GM19351 (cell line): ENCODE measurements around the gene SYT1.

Experiments used
- ATAC-seq: cut with Tn5 transposase; IDR thresholded peaks from one replicate; pipeline ENCODE4 v1.9.1; 2021; ENCODE audit warnings: mild to moderate bottlenecking, moderate library complexity; ENCODE audit not compliant: unreplicated experiment

The SYT1 gene

DNA sequence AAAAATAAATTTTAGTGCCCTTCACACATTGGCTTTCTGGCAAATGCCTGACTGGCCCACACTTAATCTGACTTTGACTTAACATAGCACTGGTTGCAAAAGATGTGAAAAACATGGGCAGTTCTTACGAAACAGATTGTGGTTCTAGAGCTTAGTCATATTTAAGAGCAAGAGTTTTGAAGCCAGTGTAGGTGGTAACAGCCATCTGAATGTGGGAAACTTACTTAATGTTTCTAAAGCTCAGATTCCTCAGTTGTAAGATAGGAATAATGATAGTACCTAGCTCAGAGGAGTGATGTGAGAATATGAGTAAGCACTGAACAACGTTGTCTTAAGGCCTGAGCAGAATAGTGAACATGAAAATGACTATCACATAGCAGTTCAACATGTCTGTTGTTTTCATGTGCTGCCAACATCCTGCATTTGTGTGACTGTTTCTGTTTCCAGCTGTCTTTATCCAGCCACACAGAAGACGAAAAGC, 262.7 kb downstream of the SYT1 start:
- ATAC-seq = peak; percentile 93

GRCh38 chr12:79128956-79129355, 264.4 kb downstream of the SYT1 start:
- ATAC-seq = no peak

GRCh38 chr12:79138872-79139271, 274.3 kb downstream of the SYT1 start:
- no peak for ATAC-seq

DNA sequence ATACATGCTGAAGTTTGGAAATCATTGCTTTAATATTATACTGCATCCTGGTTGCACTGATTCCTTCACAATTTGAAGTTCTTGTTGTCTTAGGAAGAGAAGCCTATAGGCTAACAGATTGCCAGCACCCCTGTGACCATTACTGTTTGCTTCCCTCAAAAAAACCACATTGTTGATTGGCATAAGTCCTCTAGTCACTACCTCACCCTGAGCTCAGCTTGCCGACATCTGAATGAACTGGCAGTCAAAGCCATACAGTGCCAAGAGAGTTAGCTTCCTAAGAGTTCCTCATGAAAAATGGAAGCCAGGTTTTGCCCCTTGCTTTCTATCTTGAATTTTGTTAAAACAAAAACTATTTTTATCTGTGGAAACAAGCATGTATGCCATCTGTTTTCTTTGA, 276.1 kb downstream of the SYT1 start:
- ATAC-seq = no peak

GRCh38 chr12:79141776-79142175, 277.2 kb downstream of the SYT1 start:
- ATAC-seq = no peak

GRCh38 chr12:79143803-79144202, 279.2 kb downstream of the SYT1 start:
- no peak for ATAC-seq

- no peak for ATAC-seq
Observed at GRCh38 chr12:79151956-79152355, 287.4 kb downstream of the SYT1 start.

- ATAC-seq = no peak
Observed at GRCh38 chr12:79155683-79156082, 291.1 kb downstream of the SYT1 start.

- peak; percentile 57 for ATAC-seq
Observed at GRCh38 chr12:79156846-79157463, 292.4 kb downstream of the SYT1 start.

DNA sequence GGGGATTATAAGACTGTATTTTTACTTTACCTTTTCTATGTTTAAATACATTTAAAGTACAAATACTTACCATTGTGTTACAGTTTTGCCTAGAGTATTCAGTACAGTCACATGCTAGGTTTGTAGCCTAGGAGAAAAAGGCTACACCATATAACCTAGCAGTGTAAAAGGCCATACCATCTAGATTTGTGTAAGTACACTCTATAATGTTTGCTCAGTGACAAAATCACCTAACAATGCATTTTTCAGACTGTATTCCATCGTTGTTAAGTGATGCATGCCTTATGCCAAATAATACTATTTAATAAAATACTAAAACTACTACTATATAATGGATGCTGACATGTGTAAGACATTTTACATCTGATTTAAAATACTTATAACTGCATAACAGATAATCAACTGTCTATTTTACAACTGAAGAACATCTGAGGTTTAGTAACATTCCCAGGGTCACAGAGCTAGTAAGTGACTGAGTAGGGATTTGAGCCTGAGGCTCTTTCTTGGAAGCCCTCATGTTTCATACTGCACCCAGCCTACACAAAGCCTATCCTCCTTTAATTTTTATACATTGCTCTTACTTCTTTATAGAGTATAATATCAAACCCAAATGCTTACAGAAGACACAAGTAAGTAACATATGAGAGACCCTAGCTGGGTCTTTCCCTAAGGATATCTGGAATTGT, 296.8 kb downstream of the SYT1 start:
- no peak for ATAC-seq

GRCh38 chr12:79162147-79162772, 297.7 kb downstream of the SYT1 start:
- ATAC-seq = no peak

- ATAC-seq = no peak
Observed at GRCh38 chr12:79162948-79163347, 298.4 kb downstream of the SYT1 start.

DNA sequence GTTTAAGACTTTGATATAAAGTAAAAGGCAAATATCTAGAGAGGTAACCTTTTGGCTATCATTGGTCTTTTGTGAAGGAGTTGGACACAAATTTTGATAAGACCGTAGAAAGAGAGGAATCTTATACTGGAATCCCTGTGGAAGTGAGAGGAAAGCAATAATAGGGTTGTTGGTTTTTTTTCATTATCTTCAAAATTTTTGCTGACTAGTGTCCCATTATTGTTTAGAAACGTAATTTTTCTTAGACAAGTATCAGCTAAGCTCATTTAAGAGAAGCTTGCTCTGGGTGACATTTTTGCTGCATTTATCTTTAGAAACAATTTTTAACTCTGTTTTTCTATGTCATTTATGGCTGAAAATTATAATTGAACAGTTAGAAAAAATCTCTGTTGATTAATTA, 300.3 kb downstream of the SYT1 start:
- no peak for ATAC-seq

- no peak for ATAC-seq
Observed at GRCh38 chr12:79168687-79169086, 304.1 kb downstream of the SYT1 start.

DNA sequence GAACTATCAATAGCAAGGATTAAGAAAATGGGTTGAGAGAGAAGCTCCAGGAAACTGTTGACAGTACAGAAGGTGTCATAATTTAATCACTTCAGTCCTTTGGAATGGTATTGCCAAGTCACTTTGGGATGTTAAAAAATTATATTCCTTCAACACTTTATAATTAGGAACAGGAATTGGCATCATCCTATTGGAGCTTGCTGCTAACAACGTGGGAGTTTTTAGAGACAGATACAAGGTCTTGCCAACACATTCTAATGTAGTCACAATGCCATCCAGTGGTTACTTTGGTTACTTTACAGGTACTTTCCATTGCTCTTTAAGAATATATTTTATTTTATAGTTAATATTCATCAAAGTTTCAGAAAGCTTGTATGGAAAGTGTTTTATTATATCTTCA, 310.1 kb downstream of the SYT1 start:
- peak; percentile 61 for ATAC-seq

GRCh38 chr12:79183003-79183402, 318.4 kb downstream of the SYT1 start:
- no peak for ATAC-seq

GRCh38 chr12:79183926-79184325, 319.4 kb downstream of the SYT1 start:
- no peak for ATAC-seq

GRCh38 chr12:79186506-79186905, 321.9 kb downstream of the SYT1 start:
- ATAC-seq = no peak

DNA sequence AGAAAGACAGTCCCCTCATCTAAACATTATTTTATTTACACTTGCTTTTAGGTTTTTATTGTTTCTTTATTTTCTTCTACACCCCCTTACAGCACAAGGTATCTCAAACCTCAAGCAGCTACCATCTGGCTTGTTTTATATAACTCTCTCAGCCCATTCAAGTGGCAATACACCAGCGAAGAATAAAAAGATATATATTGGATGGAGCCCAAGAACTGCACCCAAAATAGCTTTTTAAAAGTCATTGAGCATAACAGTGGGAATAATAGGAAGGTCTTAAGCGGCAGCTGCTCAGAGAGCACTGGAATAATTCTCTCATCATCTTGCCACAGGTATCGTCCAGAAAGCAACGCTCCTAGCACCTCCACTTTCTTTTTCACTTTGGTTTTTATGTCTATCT, 322.5 kb downstream of the SYT1 start:
- ATAC-seq = no peak

GRCh38 chr12:79191391-79191790, 326.8 kb downstream of the SYT1 start:
- ATAC-seq = peak; percentile 53

GRCh38 chr12:79194595-79194994, 330.0 kb downstream of the SYT1 start:
- ATAC-seq = no peak

DNA sequence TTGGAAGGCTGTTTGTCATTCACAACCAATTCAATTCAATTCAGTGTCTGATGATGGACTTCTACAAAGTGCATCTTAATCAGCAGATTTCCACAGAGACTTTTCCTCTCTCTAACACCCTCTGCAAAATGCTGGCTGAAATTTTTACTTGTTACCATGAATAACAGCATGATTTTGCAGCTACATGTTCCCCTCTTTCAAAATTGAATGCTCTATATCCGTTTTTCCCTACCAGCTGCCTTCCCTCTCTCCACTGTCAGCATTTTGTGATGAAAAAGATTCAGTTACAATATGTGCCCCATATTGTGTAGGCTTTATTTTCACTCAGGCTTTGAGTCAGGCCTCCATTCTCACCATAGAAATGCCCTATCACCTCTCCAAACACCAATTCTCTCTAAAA, 334.6 kb downstream of the SYT1 start:
- no peak for ATAC-seq
